Activated CD4-positive, alpha-beta T cell treated with anti-CD3 and anti-CD28 coated beads, Interleukin-2, amount 50 U/mL, for 16 hours (primary cell): ENCODE data around the gene CDC73.

Source experiments
- DNase-seq: peaks from one replicate; pipeline ENCODE4 v3.0.0-alpha.2; 2020

Gene CDC73

GRCh38 chr1:193121616-193122593 is at the start of gene CDC73:
Gene CDC73 (plus strand): TSS chr1:193122031. CDS start chr1:193122201, 170 bp downstream.
- peak; percentile 99 for DNase-seq

DNA sequence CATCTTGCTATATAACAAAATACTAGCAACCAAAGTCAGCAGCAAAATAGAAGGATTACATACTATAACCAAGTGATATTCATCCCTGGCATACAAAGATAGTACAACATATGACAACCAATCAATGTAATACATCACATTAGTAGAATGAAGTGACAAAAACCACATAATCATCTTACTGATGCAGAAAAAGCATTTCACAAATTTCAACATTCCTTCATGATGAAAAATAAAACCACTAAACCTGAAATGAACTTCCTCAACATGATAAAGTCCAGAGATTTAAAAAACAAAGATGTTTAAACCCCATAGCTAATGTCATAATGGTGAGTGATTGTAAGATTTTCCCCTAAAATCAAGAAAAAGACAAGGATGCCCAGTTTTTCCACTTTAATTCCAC is 43.8 kb upstream of the CDC73 start:
- no peak for DNase-seq

GRCh38 chr1:193079187-193079586 is 42.6 kb upstream of the CDC73 start:
- no peak for DNase-seq

DNA sequence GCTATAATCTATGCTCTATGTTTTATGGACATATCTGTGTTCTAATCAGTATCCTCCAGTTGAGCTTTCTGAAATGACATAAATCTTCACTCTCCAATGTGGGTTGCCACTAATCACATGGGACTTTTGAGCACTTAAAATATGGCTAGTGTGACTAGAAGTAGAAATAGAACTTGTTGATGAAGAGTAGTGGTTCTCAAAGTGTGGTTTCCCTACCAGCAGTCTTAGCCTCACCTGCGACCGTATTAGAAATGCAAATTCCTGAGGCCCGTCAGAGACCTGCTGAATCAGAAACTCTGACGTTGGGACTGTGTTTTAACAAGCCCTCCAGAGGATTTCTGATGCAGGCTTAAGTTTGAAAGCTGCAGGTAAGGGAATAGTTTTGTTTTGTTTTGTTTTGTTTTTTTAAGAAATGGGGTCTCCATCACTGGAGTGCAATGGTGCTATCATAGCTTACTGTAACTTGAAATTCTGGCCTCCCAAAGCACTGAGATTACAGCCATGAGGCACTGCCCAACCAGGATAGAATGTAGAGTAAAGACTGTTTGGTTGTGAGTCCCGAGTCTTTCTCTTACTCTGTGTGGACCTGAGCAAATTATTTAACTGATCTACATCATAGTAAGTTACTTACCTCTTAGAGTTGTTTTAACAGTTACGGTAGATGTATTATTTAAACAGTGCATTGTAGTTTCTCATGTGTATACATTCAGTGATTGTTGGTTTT is 38.3 kb upstream of the CDC73 start:
- no peak for DNase-seq

- DNase-seq: no peak
These were observed 36.6 kb upstream of the CDC73 start for GRCh38 chr1:193085263-193085662.

DNA sequence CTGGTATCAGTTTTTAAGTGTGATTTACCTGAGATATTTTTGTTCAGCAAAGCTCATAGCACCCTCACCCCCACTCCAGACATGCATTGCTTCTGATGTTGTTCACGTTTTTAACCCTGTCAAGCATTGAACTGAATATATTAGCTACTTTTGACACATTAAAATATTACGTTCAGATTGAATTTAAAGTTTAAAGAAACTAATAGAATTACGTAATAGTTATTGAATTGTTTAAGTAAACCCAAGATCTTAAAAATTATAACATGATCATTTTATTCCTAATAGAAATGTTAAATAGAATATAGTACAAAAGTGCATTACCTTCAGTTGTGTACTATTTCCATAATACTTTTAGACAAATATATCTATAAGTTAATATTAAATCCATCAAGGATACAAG is 35.5 kb upstream of the CDC73 start:
- DNase-seq: no peak

GRCh38 chr1:193087893-193088292 is 33.9 kb upstream of the CDC73 start:
- DNase-seq: no peak

- DNase-seq: no peak
These were observed 31.0 kb upstream of the CDC73 start for GRCh38 chr1:193090865-193091264.

DNA sequence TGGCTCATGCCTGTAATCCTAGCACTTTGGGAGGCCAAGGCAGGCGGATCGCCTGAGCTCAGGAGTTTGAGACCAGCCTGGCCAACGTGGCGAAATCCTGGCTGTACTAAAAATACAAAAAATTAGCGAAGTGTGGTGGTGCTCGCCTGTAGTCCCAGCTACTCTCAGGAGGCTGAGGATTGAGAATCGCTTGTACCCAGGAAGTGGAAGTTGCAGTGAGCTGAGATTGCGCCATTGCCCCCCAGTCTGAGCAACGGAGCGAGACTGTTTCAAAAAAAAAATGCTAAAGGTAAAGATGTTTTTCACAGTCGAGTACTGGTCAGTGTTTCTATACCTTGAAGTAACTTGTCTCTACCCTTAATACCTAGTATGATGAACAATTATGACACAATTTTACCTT is 27.7 kb upstream of the CDC73 start:
- DNase-seq: no peak

GRCh38 chr1:193102662-193103061 is 19.2 kb upstream of the CDC73 start:
- no peak for DNase-seq

DNA sequence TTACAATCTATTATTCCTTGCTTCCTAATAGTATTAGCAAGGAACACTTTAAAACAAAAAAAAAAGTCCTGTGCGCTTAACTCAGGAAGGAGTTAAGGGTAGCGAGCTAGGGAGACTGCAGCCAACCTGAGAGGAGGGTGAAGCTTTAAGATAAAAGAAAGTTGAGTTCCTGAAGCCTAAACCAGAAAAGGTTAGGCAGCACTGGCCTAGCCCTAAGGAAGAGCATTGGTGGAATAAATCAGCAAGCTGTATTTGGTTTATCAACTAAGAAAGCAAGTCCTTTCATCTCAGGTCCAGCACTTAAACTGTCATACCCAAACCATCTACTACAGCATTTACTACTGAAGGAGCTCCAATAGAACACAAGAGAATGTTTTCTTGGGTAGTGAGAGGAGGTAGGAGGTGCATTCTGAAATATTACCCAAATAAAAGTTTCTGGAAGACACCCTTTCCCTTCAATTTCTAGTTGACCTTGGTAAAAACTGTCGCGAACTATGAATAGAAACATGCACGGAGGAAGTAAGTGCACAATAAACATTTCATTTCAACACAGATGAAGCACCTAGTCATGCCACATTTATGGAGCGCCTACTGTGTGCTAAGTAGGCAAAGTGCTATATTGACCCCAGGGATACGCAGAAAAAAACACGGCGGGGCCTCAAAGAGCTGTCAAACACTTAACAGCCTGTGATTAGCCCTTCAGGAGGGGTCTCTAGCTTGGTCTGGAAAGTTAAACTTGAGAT is 17.9 kb upstream of the CDC73 start:
- peak; percentile 27 for DNase-seq

DNA sequence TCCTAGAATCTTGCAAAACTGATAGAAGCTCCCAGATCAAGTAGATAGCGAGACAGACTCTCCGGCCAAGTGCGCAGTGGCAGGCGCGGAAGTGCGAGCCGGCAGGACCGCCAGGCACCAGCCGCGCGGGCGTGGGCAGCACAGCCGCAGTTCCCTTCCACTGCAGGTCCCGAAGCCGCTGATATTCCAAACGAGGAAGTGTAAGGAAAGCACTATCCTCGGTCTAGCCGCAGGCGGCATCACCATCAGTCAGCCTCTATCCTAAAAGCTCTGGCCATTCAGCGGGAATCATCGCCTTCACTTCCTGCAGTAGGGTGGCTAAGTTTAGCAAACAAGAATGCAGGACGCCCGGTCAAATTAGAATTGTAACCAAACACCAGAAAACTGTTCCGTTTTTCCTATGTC is 17.3 kb upstream of the CDC73 start:
- DNase-seq: peak; percentile 15

GRCh38 chr1:193104907-193105820 is 16.7 kb upstream of the CDC73 start, which contains the start of gene GLRX2:
Gene GLRX2 (minus strand): TSS chr1:193105414. CDS start chr1:193105382, 32 bp downstream.
- peak; percentile 73 for DNase-seq

GRCh38 chr1:193105821-193106177 is 16.0 kb upstream of the CDC73 start:
- no peak for DNase-seq

GRCh38 chr1:193108471-193108870 is 13.4 kb upstream of the CDC73 start:
- DNase-seq: no peak

DNA sequence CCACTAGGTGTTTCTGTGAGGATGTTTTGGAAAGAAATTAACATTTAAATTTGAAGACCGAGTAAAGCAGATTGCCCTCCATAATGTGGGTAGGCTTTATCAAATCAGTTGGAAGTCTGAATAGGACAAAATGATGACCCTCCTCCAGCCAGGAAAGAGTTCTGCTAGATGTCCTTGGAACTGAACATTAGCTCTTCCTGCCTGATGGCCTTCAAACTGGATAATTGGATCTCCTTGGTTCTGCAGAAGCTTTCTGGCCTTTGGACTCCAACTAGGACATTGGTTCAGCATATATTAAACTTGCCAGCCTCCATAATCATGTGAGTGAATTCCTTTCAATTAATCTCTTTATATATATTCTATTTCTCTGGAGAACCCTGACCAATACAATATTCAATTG is 12.2 kb upstream of the CDC73 start:
- DNase-seq: no peak

DNA sequence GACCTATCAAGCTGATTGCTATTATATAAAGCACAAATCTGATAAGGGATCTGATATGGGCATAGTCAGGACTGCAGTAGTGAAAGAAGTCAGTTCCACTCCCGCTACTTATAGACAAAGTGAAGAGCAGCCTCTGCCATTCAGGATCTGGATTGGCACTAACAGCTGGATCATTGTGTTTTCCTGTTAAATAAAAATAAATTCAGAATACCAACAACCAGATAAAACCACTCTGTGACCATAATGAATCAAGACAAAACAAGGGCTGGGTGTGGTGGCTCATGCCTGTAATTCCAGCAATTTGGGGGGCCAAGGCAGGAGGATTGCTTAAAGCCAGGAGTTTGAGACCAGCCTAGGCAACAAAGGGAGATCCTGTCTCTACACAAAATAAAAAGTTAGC is 11.6 kb upstream of the CDC73 start:
- DNase-seq: no peak

DNA sequence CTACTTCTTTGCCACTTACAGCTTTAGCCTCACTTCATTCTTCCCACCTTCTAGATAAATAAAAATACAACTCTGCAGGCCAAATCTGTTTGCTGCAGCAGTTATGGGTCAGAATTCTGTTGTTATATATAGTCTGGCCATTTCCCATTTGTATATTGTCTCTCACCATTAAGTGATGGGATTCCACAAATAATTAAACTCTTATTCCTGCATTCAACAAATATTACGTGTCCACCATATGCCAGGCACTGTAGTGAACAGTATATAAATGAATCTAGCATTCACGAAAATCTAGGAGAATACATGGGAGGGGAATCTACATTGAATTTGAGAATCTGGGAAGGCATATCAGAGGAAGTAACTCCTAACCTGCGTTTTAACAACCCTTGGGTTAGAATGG is 11.0 kb upstream of the CDC73 start:
- no peak for DNase-seq

DNA sequence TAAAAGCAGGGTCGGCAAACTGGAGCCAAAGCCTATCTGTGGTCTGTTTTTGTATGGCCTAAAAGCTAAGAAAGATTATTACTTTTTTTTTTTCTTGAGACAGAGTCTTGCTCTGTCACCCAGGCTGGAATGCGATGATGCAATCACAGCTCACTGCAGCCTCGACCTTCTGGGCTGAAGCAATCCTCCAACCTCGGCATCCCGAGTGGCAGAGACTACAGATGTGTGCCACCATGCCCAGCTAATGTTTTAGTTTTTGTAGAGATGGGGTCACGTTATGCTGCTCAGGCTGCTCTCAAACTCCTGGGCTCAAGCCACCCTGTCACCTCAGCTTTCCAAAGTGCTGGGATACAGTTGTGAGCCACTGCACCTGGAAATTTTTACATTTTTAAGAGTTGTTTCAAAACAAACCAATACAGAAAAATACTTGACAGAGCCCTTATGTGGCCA is 10.2 kb upstream of the CDC73 start:
- DNase-seq: no peak

GRCh38 chr1:193113258-193113991 is 8.4 kb upstream of the CDC73 start:
- no peak for DNase-seq

DNA sequence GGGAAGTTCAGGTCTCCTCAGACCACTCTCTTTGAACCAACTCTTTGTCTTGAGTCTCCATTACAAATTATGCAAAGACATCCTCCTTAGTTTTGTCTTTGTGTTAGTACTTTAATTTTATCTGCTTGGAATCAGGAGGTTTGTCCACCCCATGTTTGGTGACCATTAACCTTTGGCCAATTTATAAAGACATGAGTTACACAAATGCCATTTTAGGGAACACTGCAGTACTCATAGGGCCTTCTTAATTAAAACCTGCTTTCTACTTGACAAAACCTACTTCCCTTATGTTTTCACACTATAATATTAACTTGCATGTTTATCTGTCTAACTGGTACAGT is 7.9 kb upstream of the CDC73 start:
- no peak for DNase-seq
